HepG2 (cell line): ENCODE measurements around the gene MFSD11. TPM values are rescaled to one million over a fixed set of nuclear protein-coding genes. Genes with fewer than 3 reads are reported as not detected.

Experiments used
- ATAC-seq: fragments of 200-7000 bp; cut with Tn5 transposase; 3 replicates; pipeline ENCODE4 v1.9.1; 2020; ENCODE audit warnings: mild to moderate bottlenecking, moderate library complexity
- BruUV-seq: library from RNA; stranded (reverse); fragments of 400-500 nt; replicated peaks from 2 replicates; lab custom pipeline; 2021; lab: Mats Ljungman, UMichigan
- CTCF ChIA-PET: fragments of 300-600 bp; formaldehyde crosslinking; extraction: SDS; loops from one replicate; lab custom pipeline; 2021; ENCODE audit warnings: low total read pairs, inconsistent platforms, low intra/inter-chr PET ratio; lab: Yijun Ruan, JAX
- POLR2A ChIA-PET: fragments of 350-600 bp; sonication (Branson Sonifier 250); formaldehyde crosslinking; loops from one replicate; lab custom pipeline; 2020; ENCODE audit warnings: antibody characterized with exemption, inconsistent platforms; lab: Yijun Ruan, JAX
- DNase-seq: peaks from one replicate; pipeline ENCODE4 v3.0.0-alpha.2; 2015; ENCODE audit warnings: low spot score
- FAIRE-seq: peaks from 3 replicates; lab custom pipeline; 2011; peaks lifted over from hg19 to GRCh38; lab: Jason Lieb, UNC
- H2AFZ ChIP-seq: one replicate; pipeline ENCODE4 v1.6.1; 2011; ENCODE audit warnings: low read length, inconsistent platforms
- H3K27ac ChIP-seq: fragments of 300-600 bp; 3 replicates; pipeline ENCODE4 v1.8.0; 2011; ENCODE audit warnings: mixed run types, mild to moderate bottlenecking, mixed read lengths, low read length, inconsistent platforms; ENCODE audit not compliant: insufficient read depth; ENCODE audit errors: extremely low read length
- H3K27me3 ChIP-seq, 2 experiments: fragments of 200-600 bp in 1 of 2; 2 replicates in 1 of 2; 3 replicates in 1 of 2; pipeline versions ENCODE4 v1.6.0 to v1.8.0; 2011; ENCODE audit warnings: low read length in 2 of 2, mild to moderate bottlenecking in 2 of 2, moderate library complexity in 2 of 2, inconsistent platforms in 1 of 2; ENCODE audit not compliant: insufficient read depth in 2 of 2, control insufficient read depth in 1 of 2
- H3K36me3 ChIP-seq, 2 experiments: fragments of 200-600 bp in 1 of 2; replicated peaks in 1 of 2; 2 replicates in 1 of 2; 3 replicates in 1 of 2; pipeline versions ENCODE4 v1.5.1 to v1.8.0; 2011; ENCODE audit warnings: low read length in 2 of 2, inconsistent platforms in 1 of 2; ENCODE audit not compliant: insufficient read depth in 2 of 2, control insufficient read depth in 1 of 2
- H3K4me1 ChIP-seq: 2 replicates; pipeline ENCODE4 v1.5.1; 2012; ENCODE audit warnings: low read length, inconsistent platforms; ENCODE audit not compliant: insufficient read depth
- H3K4me2 ChIP-seq: 2 replicates; pipeline ENCODE4 v1.6.0; 2011; ENCODE audit warnings: low read depth, low read length, inconsistent platforms
- H3K4me3 ChIP-seq, 3 experiments: fragments of 200-600 bp in 1 of 3; sonication (generic), shearing (Covaris generic) in 1 of 3; replicated peaks in 1 of 3; 2 replicates each; pipeline ENCODE4 v1.5.1; 2011 to 2016; ENCODE audit warnings: low read length in 3 of 3, inconsistent platforms in 2 of 3, low read depth in 2 of 3, mild to moderate bottlenecking in 2 of 3, control low read depth in 1 of 3, mixed read lengths in 1 of 3; ENCODE audit not compliant: insufficient read depth in 1 of 3
- H3K79me2 ChIP-seq: one replicate; pipeline ENCODE4 v1.6.1; 2011; ENCODE audit warnings: low read length, inconsistent platforms; ENCODE audit not compliant: insufficient read depth
- H3K9ac ChIP-seq: 2 replicates; pipeline ENCODE4 v1.6.0; 2011; ENCODE audit warnings: mild to moderate bottlenecking, low read depth, low read length, inconsistent platforms; ENCODE audit not compliant: insufficient read depth
- H3K9me3 ChIP-seq: 2 replicates; pipeline ENCODE4 v1.5.1; 2012; ENCODE audit warnings: mild to moderate bottlenecking, low read length
- H4K20me1 ChIP-seq: 2 replicates; pipeline ENCODE4 v1.6.0; 2011; ENCODE audit warnings: inconsistent platforms, mild to moderate bottlenecking, low read length, moderate library complexity; ENCODE audit not compliant: insufficient read depth
- ADNP ChIP-seq: sonication (generic); formaldehyde crosslinking; IDR thresholded peaks from 2 replicates; pipeline ENCODE4 v1.4.0; 2020; ENCODE audit warnings: missing genetic modification reagents
- BCL6 ChIP-seq: IDR thresholded peaks from 2 replicates; pipeline ENCODE4 v1.6.1; 2016; ENCODE audit warnings: missing genetic modification reagents, missing compliant biosample characterization
- FIP1L1 ChIP-seq: fragments of 200-400 bp; formaldehyde crosslinking; IDR thresholded peaks from 2 replicates; pipeline ENCODE4 v1.6.1; 2018; ENCODE audit warnings: low read depth, mild to moderate bottlenecking, low read length, moderate library complexity, borderline replicate concordance; ENCODE audit not compliant: insufficient read depth
- GATA4 ChIP-seq: sonication (generic); IDR thresholded peaks from 2 replicates; pipeline ENCODE4 v1.6.1; 2016; ENCODE audit warnings: antibody characterized with exemption, low read depth, borderline replicate concordance
- HMG20A ChIP-seq: IDR thresholded peaks from 2 replicates; pipeline ENCODE4 v1.6.1; 2016; ENCODE audit warnings: borderline replicate concordance
- KLF12 ChIP-seq: sonication (generic); formaldehyde crosslinking; IDR thresholded peaks from 2 replicates; pipeline ENCODE4 v1.4.0; 2020; ENCODE audit warnings: missing genetic modification reagents, borderline replicate concordance
- POLR2A ChIP-seq, 2 experiments: IDR thresholded peaks; 2 replicates each; pipeline ENCODE4 v1.6.1; 2011; ENCODE audit warnings: low read depth in 2 of 2, low read length in 2 of 2, mild to moderate bottlenecking in 1 of 2, moderate library complexity in 1 of 2; ENCODE audit not compliant: insufficient read depth in 1 of 2
- SKI ChIP-seq: fragments of 450-650 bp; IDR thresholded peaks from one replicate; pipeline ENCODE4 v1.6.1; 2018; ENCODE audit warnings: mild to moderate bottlenecking; ENCODE audit not compliant: partially characterized antibody
- SP140L ChIP-seq: sonication (generic); formaldehyde crosslinking; IDR thresholded peaks from 2 replicates; pipeline ENCODE4 v1.4.0; 2020; ENCODE audit warnings: missing genetic modification reagents, borderline replicate concordance
- ZNF232 ChIP-seq: sonication (generic); formaldehyde crosslinking; IDR thresholded peaks from 2 replicates; pipeline ENCODE4 v1.4.0; 2020; ENCODE audit warnings: missing genetic modification reagents, borderline replicate concordance
- ZNF333 ChIP-seq: sonication (generic); formaldehyde crosslinking; IDR thresholded peaks from 2 replicates; pipeline ENCODE4 v1.4.0; 2020; ENCODE audit warnings: mild to moderate bottlenecking, missing genetic modification reagents, borderline replicate concordance
- ZNF430 ChIP-seq: sonication (generic); formaldehyde crosslinking; IDR thresholded peaks from 2 replicates; pipeline ENCODE4 v1.9.0; 2021; ENCODE audit warnings: mild to moderate bottlenecking, missing genetic modification reagents
- ZNF431 ChIP-seq: sonication (generic); formaldehyde crosslinking; IDR thresholded peaks from 2 replicates; pipeline ENCODE4 v1.9.0; 2022; ENCODE audit warnings: missing genetic modification reagents, low read depth, mild to moderate bottlenecking, borderline replicate concordance
- ZNF75D ChIP-seq: sonication (generic); formaldehyde crosslinking; IDR thresholded peaks from 2 replicates; pipeline ENCODE4 v1.8.1; 2023; ENCODE audit warnings: missing genetic modification reagents, mild to moderate bottlenecking, borderline replicate concordance
- WGBS: methylation state at CpG from one replicate; pipeline ENCODE4 v1.1.6; 2017; ENCODE audit warnings: low lambda C conversion rate; 5-methylcytosine and 5-hydroxymethylcytosine counted together
- in situ Hi-C: cut with HindIII; loops from 2 replicates; pipeline ENCODE4 v1.10.0; 2017; ENCODE audit warnings: low pct_unique_long_range_greater_than_20kb; ENCODE audit not compliant: extremely low pct_ligation_motif_present
- intact Hi-C: fragments of 100-400 bp; cut with micrococcal nuclease; formaldehyde crosslinking; loops from one replicate; pipeline ENCODE4 v1.10.0; 2022; ENCODE audit not compliant: unreplicated experiment
- polyA plus RNA-seq, 8 experiments: library from polyadenylated mRNA; depleted of rRNA in 3 of 8; stranded (reverse) in 7 of 8; unstranded in 1 of 8; fragments of >200 nt; fragmentation: Illumina TruSeq in 4 of 8; extraction: Trizol in 4 of 8; gene quantifications; 2 replicates each; pipeline versions ENCODE4 v1.2.1 to v1.2.3, GENCODE V29; 2011 to 2016; ENCODE audit warnings: low read depth in 4 of 8, missing spikeins in 1 of 8, mixed read lengths in 1 of 8; ENCODE audit not compliant: insufficient read depth in 1 of 8
- total RNA-seq, 5 experiments: library from RNA; depleted of rRNA; stranded (reverse); fragments of >200 nt; fragmentation: Illumina TruSeq; extraction: Trizol; gene quantifications; 2 replicates each; pipeline ENCODE4 v1.2.3, GENCODE V29; 2016; ENCODE audit warnings: low read depth in 1 of 5
- TF ChIP-seq, protein P1 (sequence below): sonication (generic); formaldehyde crosslinking; IDR thresholded peaks from 2 replicates; pipeline ENCODE4 v1.4.0; 2020; ENCODE audit warnings: missing genetic modification reagents, low read depth, mild to moderate bottlenecking, borderline replicate concordance
- TF ChIP-seq, protein P2 (sequence below): sonication (generic); formaldehyde crosslinking; IDR thresholded peaks from 2 replicates; pipeline ENCODE4 v1.5.1; 2020; ENCODE audit warnings: missing genetic modification reagents, mild to moderate bottlenecking, borderline replicate concordance
- TF ChIP-seq, protein P3 (sequence below): sonication (generic); formaldehyde crosslinking; IDR thresholded peaks from 2 replicates; pipeline ENCODE4 v1.5.0; 2020; ENCODE audit warnings: mild to moderate bottlenecking, missing genetic modification reagents, borderline replicate concordance

Gene MFSD11
- total and polyA plus RNA-seq, 2 of the 13 experiments (the other 11 are each of a cell fraction or from before 2014, with no cell fraction given), result 26.1 to 36.3 TPM

DNA sequence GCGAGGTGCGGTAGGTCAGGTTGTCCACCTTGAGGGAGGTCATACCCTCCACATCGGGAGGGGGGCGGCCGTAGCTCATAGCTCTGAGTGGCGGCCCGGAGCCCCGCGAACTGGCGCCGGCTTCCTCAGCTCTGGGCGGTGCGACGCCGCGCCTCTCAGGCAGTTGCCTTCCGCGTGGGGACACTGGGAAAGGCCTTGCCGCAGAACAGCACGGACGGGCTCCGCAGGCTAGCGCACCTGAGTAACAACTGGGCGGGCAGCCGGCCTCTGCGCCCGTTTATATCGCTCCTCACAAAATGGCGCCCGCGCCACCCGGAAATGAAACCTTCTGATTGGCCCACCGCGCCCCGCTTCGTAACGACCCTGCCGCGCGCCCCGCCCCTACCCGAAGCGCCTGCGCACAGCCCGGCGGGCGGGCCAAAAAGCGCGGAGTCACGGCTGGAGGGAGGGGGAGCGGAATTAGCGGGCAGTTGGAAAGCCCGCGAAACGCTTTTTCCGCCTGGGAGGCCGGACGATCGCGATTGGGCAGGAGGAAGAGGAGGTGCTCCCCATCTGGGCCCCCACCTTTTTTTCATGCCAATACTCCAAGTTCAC is 740 bp upstream of the MFSD11 start, which contains the start of gene SRSF2:
SRSF2 (minus strand) TSS at position 250 of the 594 bp plus-strand sequence; CDS start at position 79, 171 bp downstream.
- Histone ChIP-seq H3K79me2 (peaks cover 62% of the 10 kb centered on the region), H3K27me3 (peaks cover 0 to 3% of the 10 kb centered on the region in 2 experiments; a peak in 1 of 5 replicates), H3K27ac (peak within 1 kb of the TSS; percentile 97), H3K4me2 (peak within 1 kb of the TSS; percentile 88), H3K4me1 (peaks cover 51% of the 10 kb centered on the region), H2AFZ (no peak within 1 kb of the TSS), H3K4me3 (peak within 1 kb of the TSS; percentile 93 to 100 (median 100)), H3K36me3 (peaks cover 12 to 40% of the 10 kb centered on the region in 2 experiments), H3K9me3 (no peaks in the 10 kb centered on the region), H4K20me1 (peaks cover 35% of the 10 kb centered on the region), H3K9ac (peak within 1 kb of the TSS; percentile 100)
- intact Hi-C loops, result no loop called here
- DNase-seq, result peak; percentile 98
- CTCF ChIA-PET, result no interaction called here
- FAIRE-seq, result peak; percentile 34
- no TSS peak for BruUV-seq
- ATAC-seq, result peak; percentile 74
- in situ Hi-C loops, result no loop called here
- under 1% methylated on average over 46 of the region's 60 CpGs for WGBS
- POLR2A ChIA-PET, result interaction anchor here (0.8 to 4.1 kb wide), 12 partner anchors 9 to 403 kb away, joined by 3 to 71 read pairs (median 7); partner anchors contain the start of genes JMJD6, METTL23, MXRA7 and SEC14L1
- TF ChIP-seq SP140L (0 out of 2 replicates have a peak, but pooled peaks have one; percentile 56), ZNF333 (CRISPR knock-in tag) (peak; percentile 83; the same call in 1 of the 2 replicates), ZNF232 (peak; percentile 98), HMG20A (no peak; the same call in 1 of the 2 replicates), ZNF431 (CRISPR knock-in tag) (peak; percentile 96), FIP1L1 (no peak), ZNF430 (peak; percentile 87), ZNF75D (CRISPR knock-in tag) (no peak), SKI (peak; percentile 52), POLR2A (IDR thresholded peaks at IDR 0.05; ENCODE audit: insufficient read depth in 1 of 2, low read depth in 2 of 2, low read length in 2 of 2) (peak; percentile 100), KLF12 (CRISPR knock-in tag) (peak; percentile 84), GATA4 (peak; percentile 94), ADNP (no peak), BCL6 (peak; percentile 65; the same call in 1 of the 2 replicates)
- TF ChIP-seq, protein P1, sequence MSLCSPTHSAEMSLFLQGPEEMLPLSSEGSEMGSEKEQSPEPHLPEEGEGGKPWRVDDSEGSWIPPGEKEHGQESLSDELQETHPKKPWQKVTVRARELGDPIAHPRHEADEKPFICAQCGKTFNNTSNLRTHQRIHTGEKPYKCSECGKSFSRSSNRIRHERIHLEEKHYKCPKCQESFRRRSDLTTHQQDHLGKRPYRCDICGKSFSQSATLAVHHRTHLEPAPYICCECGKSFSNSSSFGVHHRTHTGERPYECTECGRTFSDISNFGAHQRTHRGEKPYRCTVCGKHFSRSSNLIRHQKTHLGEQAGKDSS (CRISPR knock-in tag), result no peak; the same call in 1 of the 2 replicates
- TF ChIP-seq, protein P2, sequence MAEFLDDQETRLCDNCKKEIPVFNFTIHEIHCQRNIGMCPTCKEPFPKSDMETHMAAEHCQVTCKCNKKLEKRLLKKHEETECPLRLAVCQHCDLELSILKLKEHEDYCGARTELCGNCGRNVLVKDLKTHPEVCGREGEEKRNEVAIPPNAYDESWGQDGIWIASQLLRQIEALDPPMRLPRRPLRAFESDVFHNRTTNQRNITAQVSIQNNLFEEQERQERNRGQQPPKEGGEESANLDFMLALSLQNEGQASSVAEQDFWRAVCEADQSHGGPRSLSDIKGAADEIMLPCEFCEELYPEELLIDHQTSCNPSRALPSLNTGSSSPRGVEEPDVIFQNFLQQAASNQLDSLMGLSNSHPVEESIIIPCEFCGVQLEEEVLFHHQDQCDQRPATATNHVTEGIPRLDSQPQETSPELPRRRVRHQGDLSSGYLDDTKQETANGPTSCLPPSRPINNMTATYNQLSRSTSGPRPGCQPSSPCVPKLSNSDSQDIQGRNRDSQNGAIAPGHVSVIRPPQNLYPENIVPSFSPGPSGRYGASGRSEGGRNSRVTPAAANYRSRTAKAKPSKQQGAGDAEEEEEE (CRISPR knock-in tag), result peak; percentile 21; the same call in 1 of the 2 replicates
- TF ChIP-seq, protein P3, sequence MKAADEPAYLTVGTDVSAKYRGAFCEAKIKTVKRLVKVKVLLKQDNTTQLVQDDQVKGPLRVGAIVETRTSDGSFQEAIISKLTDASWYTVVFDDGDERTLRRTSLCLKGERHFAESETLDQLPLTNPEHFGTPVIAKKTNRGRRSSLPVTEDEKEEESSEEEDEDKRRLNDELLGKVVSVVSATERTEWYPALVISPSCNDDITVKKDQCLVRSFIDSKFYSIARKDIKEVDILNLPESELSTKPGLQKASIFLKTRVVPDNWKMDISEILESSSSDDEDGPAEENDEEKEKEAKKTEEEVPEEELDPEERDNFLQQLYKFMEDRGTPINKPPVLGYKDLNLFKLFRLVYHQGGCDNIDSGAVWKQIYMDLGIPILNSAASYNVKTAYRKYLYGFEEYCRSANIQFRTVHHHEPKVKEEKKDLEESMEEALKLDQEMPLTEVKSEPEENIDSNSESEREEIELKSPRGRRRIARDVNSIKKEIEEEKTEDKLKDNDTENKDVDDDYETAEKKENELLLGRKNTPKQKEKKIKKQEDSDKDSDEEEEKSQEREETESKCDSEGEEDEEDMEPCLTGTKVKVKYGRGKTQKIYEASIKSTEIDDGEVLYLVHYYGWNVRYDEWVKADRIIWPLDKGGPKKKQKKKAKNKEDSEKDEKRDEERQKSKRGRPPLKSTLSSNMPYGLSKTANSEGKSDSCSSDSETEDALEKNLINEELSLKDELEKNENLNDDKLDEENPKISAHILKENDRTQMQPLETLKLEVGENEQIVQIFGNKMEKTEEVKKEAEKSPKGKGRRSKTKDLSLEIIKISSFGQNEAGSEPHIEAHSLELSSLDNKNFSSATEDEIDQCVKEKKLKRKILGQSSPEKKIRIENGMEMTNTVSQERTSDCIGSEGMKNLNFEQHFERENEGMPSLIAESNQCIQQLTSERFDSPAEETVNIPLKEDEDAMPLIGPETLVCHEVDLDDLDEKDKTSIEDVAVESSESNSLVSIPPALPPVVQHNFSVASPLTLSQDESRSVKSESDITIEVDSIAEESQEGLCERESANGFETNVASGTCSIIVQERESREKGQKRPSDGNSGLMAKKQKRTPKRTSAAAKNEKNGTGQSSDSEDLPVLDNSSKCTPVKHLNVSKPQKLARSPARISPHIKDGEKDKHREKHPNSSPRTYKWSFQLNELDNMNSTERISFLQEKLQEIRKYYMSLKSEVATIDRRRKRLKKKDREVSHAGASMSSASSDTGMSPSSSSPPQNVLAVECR, result peak; percentile 88; the same call in 1 of the 2 replicates
